H9 (cell line): ENCODE data around the gene FAM161A. TPM values are rescaled to one million over a fixed set of nuclear protein-coding genes. Genes with fewer than 3 reads are reported as not detected.

ENCODE experiments used
- DNase-seq: peaks from one replicate; pipeline ENCODE4 v3.0.0-alpha.2; 2017
- H2AFZ ChIP-seq: one replicate; pipeline ENCODE4 v1.6.1; 2013; ENCODE audit warnings: mild to moderate bottlenecking, low read length, control low read depth, moderate library complexity
- H2AK5ac ChIP-seq: 2 replicates; pipeline ENCODE4 v1.6.1; 2013; ENCODE audit warnings: low read length, control low read depth, mixed read lengths; ENCODE audit not compliant: insufficient read length
- H2BK120ac ChIP-seq: one replicate; pipeline ENCODE4 v1.6.1; 2013; ENCODE audit warnings: low read depth, mild to moderate bottlenecking, low read length, control low read depth, inconsistent platforms; ENCODE audit not compliant: poor library complexity, severe bottlenecking
- H2BK12ac ChIP-seq: 2 replicates; pipeline ENCODE4 v1.6.1; 2013; ENCODE audit warnings: low read length, control low read depth, mixed read lengths, low read depth; ENCODE audit not compliant: insufficient read length
- H2BK15ac ChIP-seq: 2 replicates; pipeline ENCODE4 v1.6.1; 2013; ENCODE audit warnings: low read depth, low read length, control low read depth
- H2BK20ac ChIP-seq: one replicate; pipeline ENCODE4 v1.6.1; 2013; ENCODE audit warnings: low read depth, mild to moderate bottlenecking, low read length, control low read depth, inconsistent platforms; ENCODE audit not compliant: poor library complexity, severe bottlenecking
- H2BK5ac ChIP-seq: 2 replicates; pipeline ENCODE4 v1.6.1; 2013; ENCODE audit warnings: low read length, control low read depth, mixed read lengths; ENCODE audit not compliant: insufficient read length
- H3K14ac ChIP-seq: 2 replicates; pipeline ENCODE4 v1.6.1; 2013; ENCODE audit warnings: low read length, control low read depth; ENCODE audit not compliant: insufficient read depth
- H3K18ac ChIP-seq: 2 replicates; pipeline ENCODE4 v1.6.1; 2013; ENCODE audit warnings: low read depth, mild to moderate bottlenecking, mixed read lengths, low read length, control low read depth; ENCODE audit not compliant: insufficient read length
- H3K23ac ChIP-seq: 2 replicates; pipeline ENCODE4 v1.6.1; 2013; ENCODE audit warnings: low read length, control low read depth, mixed read lengths, low read depth; ENCODE audit not compliant: insufficient read length
- H3K23me2 ChIP-seq: 2 replicates; pipeline ENCODE4 v1.6.1; 2013; ENCODE audit warnings: low read depth, mild to moderate bottlenecking, mixed read lengths, low read length, control low read depth; ENCODE audit not compliant: insufficient read length, poor library complexity, severe bottlenecking
- H3K27ac ChIP-seq: 2 replicates; pipeline ENCODE4 v1.5.1; 2013; ENCODE audit warnings: low read length, control low read depth, mixed read lengths, low read depth; ENCODE audit not compliant: insufficient read length
- H3K27me3 ChIP-seq: 2 replicates; pipeline ENCODE4 v1.6.1; 2013; ENCODE audit warnings: low read length, control low read depth, inconsistent platforms; ENCODE audit not compliant: insufficient read depth
- H3K4ac ChIP-seq: 2 replicates; pipeline ENCODE4 v1.6.1; 2013; ENCODE audit warnings: low read depth, mild to moderate bottlenecking, control low read depth, inconsistent platforms, low read length, moderate library complexity
- H3K4me1 ChIP-seq: 2 replicates; pipeline ENCODE4 v1.6.1; 2013; ENCODE audit warnings: low read length, control low read depth, inconsistent platforms; ENCODE audit not compliant: insufficient read depth
- H3K4me2 ChIP-seq: 2 replicates; pipeline ENCODE4 v1.6.1; 2013; ENCODE audit warnings: low read length, control low read depth, mixed read lengths; ENCODE audit not compliant: insufficient read length, insufficient read depth
- H3K56ac ChIP-seq: 2 replicates; pipeline ENCODE4 v1.6.1; 2013; ENCODE audit warnings: low read depth, mild to moderate bottlenecking, mixed read lengths, low read length, control low read depth; ENCODE audit not compliant: insufficient read length
- H3K79me1 ChIP-seq: 2 replicates; pipeline ENCODE4 v1.6.1; 2013; ENCODE audit warnings: low read depth, mild to moderate bottlenecking, moderate library complexity, low read length, control low read depth, inconsistent platforms; ENCODE audit not compliant: insufficient read depth, poor library complexity, severe bottlenecking
- H3K79me2 ChIP-seq: 2 replicates; pipeline ENCODE4 v1.6.1; 2013; ENCODE audit warnings: low read length, control low read depth, inconsistent platforms; ENCODE audit not compliant: insufficient read depth
- H3K9ac ChIP-seq: 2 replicates; pipeline ENCODE4 v1.6.1; 2013; ENCODE audit warnings: low read length, control low read depth, mixed read lengths; ENCODE audit not compliant: insufficient read length; ENCODE audit errors: extremely low read depth
- H3K9me3 ChIP-seq: one replicate; pipeline ENCODE4 v1.6.1; 2013; ENCODE audit warnings: low read depth, low read length, inconsistent platforms; ENCODE audit not compliant: control insufficient read depth
- H3T11ph ChIP-seq: one replicate; pipeline ENCODE4 v1.6.1; 2013; ENCODE audit warnings: mild to moderate bottlenecking, low read length, control low read depth, inconsistent platforms
- H4K20me1 ChIP-seq: one replicate; pipeline ENCODE4 v1.6.1; 2013; ENCODE audit not compliant: control insufficient read depth, insufficient read length, insufficient read depth
- H4K5ac ChIP-seq: 2 replicates; pipeline ENCODE4 v1.6.1; 2013; ENCODE audit warnings: low read depth, mild to moderate bottlenecking, mixed read lengths, low read length, control low read depth; ENCODE audit not compliant: insufficient read length
- H4K8ac ChIP-seq: replicated peaks from 2 replicates; pipeline ENCODE4 v1.6.1; 2013; ENCODE audit warnings: low read length, control low read depth, mixed read lengths, low read depth; ENCODE audit not compliant: insufficient read length
- H4K91ac ChIP-seq: 2 replicates; pipeline ENCODE4 v1.6.1; 2013; ENCODE audit warnings: low read depth, mild to moderate bottlenecking, moderate library complexity, mixed read lengths, low read length, control low read depth; ENCODE audit not compliant: insufficient read length
- H3K27ac Mint-ChIP-seq, 3 experiments: 2 replicates in 2 of 3; 3 replicates in 1 of 3; pipeline ENCODE4 v1.8.0; 2020 to 2021; ENCODE audit warnings: mixed read lengths in 3 of 3, mild to moderate bottlenecking in 1 of 3, moderate library complexity in 1 of 3
- H3K27me3 Mint-ChIP-seq: 2 replicates; pipeline ENCODE4 v1.8.0; 2021; ENCODE audit warnings: low read depth, mild to moderate bottlenecking, moderate library complexity, mixed read lengths
- H3K36me3 Mint-ChIP-seq, 3 experiments: 2 replicates in 2 of 3; 3 replicates in 1 of 3; pipeline ENCODE4 v1.8.0; 2020 to 2021; ENCODE audit warnings: low read depth in 3 of 3, mixed read lengths in 3 of 3; ENCODE audit not compliant: insufficient read depth in 1 of 3
- H3K4me1 Mint-ChIP-seq, 2 experiments: 2 replicates each; pipeline ENCODE4 v1.8.0; 2020; ENCODE audit warnings: mixed read lengths in 2 of 2
- H3K4me3 Mint-ChIP-seq, 2 experiments: 2 replicates in 1 of 2; 3 replicates in 1 of 2; pipeline ENCODE4 v1.8.0; 2020 to 2021; ENCODE audit warnings: mild to moderate bottlenecking in 2 of 2, mixed read lengths in 2 of 2, moderate library complexity in 1 of 2
- H3K9me3 Mint-ChIP-seq, 2 experiments: 2 replicates in 1 of 2; 3 replicates in 1 of 2; pipeline ENCODE4 v1.8.0; 2020; ENCODE audit warnings: mild to moderate bottlenecking in 2 of 2, mixed read lengths in 2 of 2, moderate library complexity in 1 of 2
- whole genome bisulfite sequencing: extraction: QIAGEN DNeasy Blood & Tissue Kit; methylation state at CpG from one replicate; pipeline ENCODE4 v1.1.7; 2013; ENCODE audit warnings: missing lambda C conversion rate, low lambda C conversion rate, mixed read lengths; ENCODE audit not compliant: insufficient read length; ENCODE audit errors: extremely low coverage; 5-methylcytosine and 5-hydroxymethylcytosine counted together
- total RNA-seq: library from RNA; stranded (reverse); gene quantifications from 2 replicates; pipeline ENCODE4 v1.2.1, GENCODE V29; 2021
- TF ChIP-seq, protein P1 (sequence below): fragments of 200-600 bp; sonication (generic); conservative IDR thresholded peaks from 3 replicates; pipeline ENCODE4 v1.8.0; 2021; ENCODE audit warnings: antibody characterized with exemption, mild to moderate bottlenecking

Gene FAM161A
- total RNA-seq, 1 experiment from 2014 or later = 15.8 TPM

- H3K23ac ChIP-seq = no peak overlapping the region
- DNase-seq = no peak
- H3K4me3 Mint-ChIP-seq = no peak overlapping the region; a peak in 1 of 5 replicates
Observed at GRCh38 chr2:61900281-61900680, 46.4 kb upstream of the FAM161A start.

More at GRCh38 chr2:61900281-61900680, 46.4 kb upstream of the FAM161A start:
- no peaks in the 10 kb centered on the region for H3K36me3 Mint-ChIP-seq
- Histone ChIP-seq H2BK5ac (no peak overlapping the region), H4K91ac (no peak overlapping the region), H4K5ac (no peak overlapping the region), H3K79me1 (no peaks in the 10 kb centered on the region), H3T11ph (no peak overlapping the region), H3K79me2 (no peaks in the 10 kb centered on the region), H3K14ac (no peak overlapping the region), H2BK120ac (no peak overlapping the region), H4K8ac (no peak overlapping the region), H3K9ac (no peak overlapping the region), H2AK5ac (no peak overlapping the region), H3K9me3 (no peaks in the 10 kb centered on the region), H3K18ac (no peak overlapping the region), H3K4me2 (no peak overlapping the region), H2BK15ac (no peak overlapping the region), H2BK20ac (no peak overlapping the region), H3K27ac (no peak overlapping the region), H3K23me2 (no peaks in the 10 kb centered on the region), H2BK12ac (no peak overlapping the region), H3K27me3 (no peaks in the 10 kb centered on the region), H3K4ac (no peak overlapping the region), H2AFZ (no peak overlapping the region), H4K20me1 (no peaks in the 10 kb centered on the region), H3K4me1 (no peaks in the 10 kb centered on the region), H3K56ac (no peak overlapping the region)
- peaks cover 5 to 6% of the 10 kb centered on the region in 2 experiments; a peak in 3 of 4 replicates for H3K4me1 Mint-ChIP-seq
- H3K9me3 Mint-ChIP-seq = no peaks in the 10 kb centered on the region
- no peak overlapping the region for H3K27ac Mint-ChIP-seq
- no CpG with 5 or more reads among the region's 1 CpG for WGBS
- TF ChIP-seq, protein P1, sequence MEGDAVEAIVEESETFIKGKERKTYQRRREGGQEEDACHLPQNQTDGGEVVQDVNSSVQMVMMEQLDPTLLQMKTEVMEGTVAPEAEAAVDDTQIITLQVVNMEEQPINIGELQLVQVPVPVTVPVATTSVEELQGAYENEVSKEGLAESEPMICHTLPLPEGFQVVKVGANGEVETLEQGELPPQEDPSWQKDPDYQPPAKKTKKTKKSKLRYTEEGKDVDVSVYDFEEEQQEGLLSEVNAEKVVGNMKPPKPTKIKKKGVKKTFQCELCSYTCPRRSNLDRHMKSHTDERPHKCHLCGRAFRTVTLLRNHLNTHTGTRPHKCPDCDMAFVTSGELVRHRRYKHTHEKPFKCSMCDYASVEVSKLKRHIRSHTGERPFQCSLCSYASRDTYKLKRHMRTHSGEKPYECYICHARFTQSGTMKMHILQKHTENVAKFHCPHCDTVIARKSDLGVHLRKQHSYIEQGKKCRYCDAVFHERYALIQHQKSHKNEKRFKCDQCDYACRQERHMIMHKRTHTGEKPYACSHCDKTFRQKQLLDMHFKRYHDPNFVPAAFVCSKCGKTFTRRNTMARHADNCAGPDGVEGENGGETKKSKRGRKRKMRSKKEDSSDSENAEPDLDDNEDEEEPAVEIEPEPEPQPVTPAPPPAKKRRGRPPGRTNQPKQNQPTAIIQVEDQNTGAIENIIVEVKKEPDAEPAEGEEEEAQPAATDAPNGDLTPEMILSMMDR = no peak
- H3K27me3 Mint-ChIP-seq = no peaks in the 10 kb centered on the region
